NCI-H2171 treated with DMSO at 0.1 percent for 48 hours (cell line): ENCODE measurements around the gene NTM.

ENCODE experiments used
- DNase-seq: peaks from one replicate; lab custom pipeline; 2025; lab: John Stamatoyannopoulos, UW

The NTM gene

GRCh38 chr11:131867457-131868257, 497.2 kb downstream of the NTM start:
- peak; percentile 1 for DNase-seq

- no peak for DNase-seq
Measured at GRCh38 chr11:131868629-131869507, 498.5 kb downstream of the NTM start.

GRCh38 chr11:131870305-131870704, 499.9 kb downstream of the NTM start:
- DNase-seq = no peak

GRCh38 chr11:131871006-131871405, 500.6 kb downstream of the NTM start:
- DNase-seq = no peak

- DNase-seq = no peak
Measured at GRCh38 chr11:131874070-131874469, 503.7 kb downstream of the NTM start.

GRCh38 chr11:131875611-131876010, 505.2 kb downstream of the NTM start:
- no peak for DNase-seq

GRCh38 chr11:131877246-131877942, 507.0 kb downstream of the NTM start:
- no peak for DNase-seq

GRCh38 chr11:131880316-131880715, 509.9 kb downstream of the NTM start:
- DNase-seq = no peak

GRCh38 chr11:131880976-131881375, 510.6 kb downstream of the NTM start:
- no peak for DNase-seq

- no peak for DNase-seq
Measured at GRCh38 chr11:131883332-131883731, 512.9 kb downstream of the NTM start.

GRCh38 chr11:131884461-131885073, 514.2 kb downstream of the NTM start:
- no peak for DNase-seq

GRCh38 chr11:131885431-131885830, 515.0 kb downstream of the NTM start:
- DNase-seq = no peak

- DNase-seq = no peak
Measured at GRCh38 chr11:131886201-131886600, 515.8 kb downstream of the NTM start.

GRCh38 chr11:131888230-131888855, 517.9 kb downstream of the NTM start:
- DNase-seq = no peak

- DNase-seq = no peak
Measured at GRCh38 chr11:131889146-131889577, 518.7 kb downstream of the NTM start.

GRCh38 chr11:131889760-131890581, 519.6 kb downstream of the NTM start:
- DNase-seq = no peak

- no peak for DNase-seq
Measured at GRCh38 chr11:131893103-131893890, 522.9 kb downstream of the NTM start.

- DNase-seq = no peak
Measured at GRCh38 chr11:131893988-131894387, 523.6 kb downstream of the NTM start.

GRCh38 chr11:131894615-131895544, 524.5 kb downstream of the NTM start:
- no peak for DNase-seq
